ENCODE measurements around the gene GIT1.

GIT1 gene

GRCh38 chr17:29613856-29614255, 24.4 kb upstream of the GIT1 start:
- no peak for TF ChIP-seq FOXP2 (optimal IDR thresholded peaks at IDR 0.05; ENCODE audit: borderline replicate concordance, extremely low read depth, extremely low read length, insufficient read depth)
- TF ChIP-seq TAF1 (IDR thresholded peaks at IDR 0.05; ENCODE audit: borderline replicate concordance, insufficient read depth, low read length), result no peak
- TF ChIP-seq SIN3A (IDR thresholded peaks at IDR 0.05; ENCODE audit: borderline replicate concordance, insufficient read depth, low read length), result no peak
- TF ChIP-seq REST (IDR thresholded peaks at IDR 0.05; ENCODE audit: insufficient read depth in 1 of 2, low read depth in 2 of 2, low read length in 2 of 2), result no peak
- no peak for TF ChIP-seq POLR2AphosphoS5 (IDR thresholded peaks at IDR 0.05; ENCODE audit: low read depth, low read length)

- TF ChIP-seq SIN3A (IDR thresholded peaks at IDR 0.05; ENCODE audit: borderline replicate concordance, insufficient read depth, low read length) (no peak), TAF1 (IDR thresholded peaks at IDR 0.05; ENCODE audit: borderline replicate concordance, insufficient read depth, low read length) (no peak), REST (IDR thresholded peaks at IDR 0.05; ENCODE audit: insufficient read depth in 1 of 2, low read depth in 2 of 2, low read length in 2 of 2) (no peak), FOXP2 (optimal IDR thresholded peaks at IDR 0.05; ENCODE audit: borderline replicate concordance, extremely low read depth, extremely low read length, insufficient read depth) (no peak), POLR2AphosphoS5 (IDR thresholded peaks at IDR 0.05; ENCODE audit: low read depth, low read length) (no peak)
These were observed 23.9 kb upstream of the GIT1 start for GRCh38 chr17:29613352-29613837.

GRCh38 chr17:29612404-29613280, 23.2 kb upstream of the GIT1 start:
- no peak for TF ChIP-seq FOXP2 (optimal IDR thresholded peaks at IDR 0.05; ENCODE audit: borderline replicate concordance, extremely low read depth, extremely low read length, insufficient read depth)
- no peak for TF ChIP-seq TAF1 (IDR thresholded peaks at IDR 0.05; ENCODE audit: borderline replicate concordance, insufficient read depth, low read length)
- TF ChIP-seq REST (IDR thresholded peaks at IDR 0.05; ENCODE audit: insufficient read depth in 1 of 2, low read depth in 2 of 2, low read length in 2 of 2), result no peak
- TF ChIP-seq SIN3A (IDR thresholded peaks at IDR 0.05; ENCODE audit: borderline replicate concordance, insufficient read depth, low read length), result no peak
- no peak for TF ChIP-seq POLR2AphosphoS5 (IDR thresholded peaks at IDR 0.05; ENCODE audit: low read depth, low read length)

GRCh38 chr17:29612094-29612403, 22.6 kb upstream of the GIT1 start:
- TF ChIP-seq REST (IDR thresholded peaks at IDR 0.05; ENCODE audit: insufficient read depth in 1 of 2, low read depth in 2 of 2, low read length in 2 of 2) (no peak), FOXP2 (optimal IDR thresholded peaks at IDR 0.05; ENCODE audit: borderline replicate concordance, extremely low read depth, extremely low read length, insufficient read depth) (no peak), SIN3A (IDR thresholded peaks at IDR 0.05; ENCODE audit: borderline replicate concordance, insufficient read depth, low read length) (no peak), TAF1 (IDR thresholded peaks at IDR 0.05; ENCODE audit: borderline replicate concordance, insufficient read depth, low read length) (no peak), POLR2AphosphoS5 (IDR thresholded peaks at IDR 0.05; ENCODE audit: low read depth, low read length) (no peak)

Measured in PFSK-1 (cell line).